HepG2 (cell line): Measurements from ENCODE around the gene CCL27. TPM values are rescaled to one million over a fixed set of nuclear protein-coding genes. Genes with fewer than 3 reads are reported as not detected.

Experiments
- DPF2 ChIP-seq: sonication (generic); formaldehyde crosslinking; IDR thresholded peaks from 2 replicates; pipeline ENCODE4 v1.4.0; 2020; ENCODE audit warnings: mild to moderate bottlenecking, low read depth, missing genetic modification reagents, borderline replicate concordance
- EZH2 ChIP-seq: conservative IDR thresholded peaks from 2 replicates; pipeline ENCODE4 v1.6.1; 2012; ENCODE audit warnings: mild to moderate bottlenecking, low read depth, low read length, moderate library complexity
- GTF2F1 ChIP-seq: fragments of 150-350 bp; IDR thresholded peaks from 2 replicates; pipeline ENCODE4 v1.6.1; 2014; ENCODE audit warnings: low read length
- HMG20A ChIP-seq: IDR thresholded peaks from 2 replicates; pipeline ENCODE4 v1.6.1; 2016; ENCODE audit warnings: borderline replicate concordance
- HOXA5 ChIP-seq: sonication (generic); formaldehyde crosslinking; IDR thresholded peaks from 2 replicates; pipeline ENCODE4 v1.4.0; 2020; ENCODE audit warnings: missing genetic modification reagents
- HOXD1 ChIP-seq: sonication (generic); formaldehyde crosslinking; IDR thresholded peaks from 2 replicates; pipeline ENCODE4 v1.5.0; 2020; ENCODE audit warnings: missing genetic modification reagents
- IKZF4 ChIP-seq: sonication (generic); formaldehyde crosslinking; IDR thresholded peaks from 2 replicates; pipeline ENCODE4 v1.5.1; 2020; ENCODE audit warnings: borderline replicate concordance, mild to moderate bottlenecking, low read depth, missing genetic modification reagents; ENCODE audit errors: not compliant biosample characterization
- NFIC ChIP-seq: IDR thresholded peaks from 2 replicates; pipeline ENCODE4 v1.6.1; 2012; ENCODE audit warnings: mild to moderate bottlenecking, low read length, inconsistent platforms
- PHF8 ChIP-seq: sonication (generic); formaldehyde crosslinking; IDR thresholded peaks from 2 replicates; pipeline ENCODE4 v1.5.0; 2020; ENCODE audit warnings: missing genetic modification reagents
- TBL1XR1 ChIP-seq: fragments of 150-350 bp; IDR thresholded peaks from 2 replicates; pipeline ENCODE4 v1.6.1; 2014; ENCODE audit warnings: borderline replicate concordance, low read length; ENCODE audit not compliant: partially characterized antibody
- TCF7L2 ChIP-seq: IDR thresholded peaks from 2 replicates; pipeline ENCODE4 v1.6.1; 2011; ENCODE audit warnings: mild to moderate bottlenecking, low read depth, low read length, moderate library complexity
- ZNF234 ChIP-seq: sonication (generic); formaldehyde crosslinking; conservative IDR thresholded peaks from 2 replicates; pipeline ENCODE4 v1.5.1; 2020; ENCODE audit warnings: mild to moderate bottlenecking, missing genetic modification reagents
- ZNF24 ChIP-seq: fragments of 450-650 bp; IDR thresholded peaks from 2 replicates; pipeline ENCODE4 v1.6.1; 2017; ENCODE audit warnings: antibody characterized with exemption, mild to moderate bottlenecking
- ZNF251 ChIP-seq: sonication (generic); formaldehyde crosslinking; IDR thresholded peaks from 2 replicates; pipeline ENCODE4 v1.9.0; 2021; ENCODE audit warnings: mild to moderate bottlenecking, missing genetic modification reagents
- ZNF263 ChIP-seq: sonication (generic); formaldehyde crosslinking; IDR thresholded peaks from 2 replicates; pipeline ENCODE4 v1.4.0; 2020; ENCODE audit warnings: missing genetic modification reagents
- ZNF34 ChIP-seq: sonication (generic); formaldehyde crosslinking; IDR thresholded peaks from 2 replicates; pipeline ENCODE4 v1.4.0; 2020; ENCODE audit warnings: mild to moderate bottlenecking, missing genetic modification reagents, borderline replicate concordance
- ZNF350 ChIP-seq: sonication (generic); formaldehyde crosslinking; IDR thresholded peaks from 2 replicates; pipeline ENCODE4 v1.4.0; 2020; ENCODE audit warnings: mild to moderate bottlenecking, low read depth, missing genetic modification reagents, borderline replicate concordance
- ZNF431 ChIP-seq: sonication (generic); formaldehyde crosslinking; IDR thresholded peaks from 2 replicates; pipeline ENCODE4 v1.9.0; 2022; ENCODE audit warnings: missing genetic modification reagents, low read depth, mild to moderate bottlenecking, borderline replicate concordance
- ZNF605 ChIP-seq: sonication (generic); formaldehyde crosslinking; IDR thresholded peaks from 2 replicates; pipeline ENCODE4 v1.8.0; 2022; ENCODE audit warnings: mild to moderate bottlenecking, missing genetic modification reagents
- ZNF644 ChIP-seq: IDR thresholded peaks from 2 replicates; pipeline ENCODE4 v1.6.1; 2016; ENCODE audit warnings: low read depth
- ZNF674 ChIP-seq: sonication (generic); formaldehyde crosslinking; IDR thresholded peaks from 2 replicates; pipeline ENCODE4 v1.5.0; 2020; ENCODE audit warnings: low read depth, mild to moderate bottlenecking, missing genetic modification reagents
- polyA plus RNA-seq, 8 experiments: library from polyadenylated mRNA; depleted of rRNA in 3 of 8; stranded (reverse) in 7 of 8; unstranded in 1 of 8; fragments of >200 nt; fragmentation: Illumina TruSeq in 4 of 8; extraction: Trizol in 4 of 8; gene quantifications; 2 replicates each; pipeline versions ENCODE4 v1.2.1 to v1.2.3, GENCODE V29; 2011 to 2016; ENCODE audit warnings: low read depth in 4 of 8, missing spikeins in 1 of 8, mixed read lengths in 1 of 8; ENCODE audit not compliant: insufficient read depth in 1 of 8
- total RNA-seq, 5 experiments: library from RNA; depleted of rRNA; stranded (reverse); fragments of >200 nt; fragmentation: Illumina TruSeq; extraction: Trizol; gene quantifications; 2 replicates each; pipeline ENCODE4 v1.2.3, GENCODE V29; 2016; ENCODE audit warnings: low read depth in 1 of 5
- TF ChIP-seq, protein P1 (sequence below): sonication (generic); formaldehyde crosslinking; IDR thresholded peaks from 2 replicates; pipeline ENCODE4 v1.4.0; 2020; ENCODE audit warnings: mild to moderate bottlenecking, missing genetic modification reagents
- TF ChIP-seq, protein P2 (sequence below), 2 experiments: sonication (generic) in 1 of 2; formaldehyde crosslinking in 1 of 2; IDR thresholded peaks; 2 replicates each; pipeline versions ENCODE4 v1.5.1 to v1.6.1; 2011 to 2020; ENCODE audit warnings: borderline replicate concordance in 1 of 2, low read depth in 1 of 2, low read length in 1 of 2, mild to moderate bottlenecking in 1 of 2, missing genetic modification reagents in 1 of 2, moderate library complexity in 1 of 2
- TF ChIP-seq, protein P3 (sequence below): sonication (generic); formaldehyde crosslinking; IDR thresholded peaks from 2 replicates; pipeline ENCODE4 v1.4.0; 2020; ENCODE audit warnings: mild to moderate bottlenecking, missing genetic modification reagents
- TF ChIP-seq, protein P4 (sequence below): IDR thresholded peaks from 2 replicates; pipeline ENCODE4 v1.6.1; 2016

CCL27 gene
- total and polyA plus RNA-seq, 2 of the 13 experiments (the other 11 are each of a cell fraction or from before 2014, with no cell fraction given) = not detected

DNA sequence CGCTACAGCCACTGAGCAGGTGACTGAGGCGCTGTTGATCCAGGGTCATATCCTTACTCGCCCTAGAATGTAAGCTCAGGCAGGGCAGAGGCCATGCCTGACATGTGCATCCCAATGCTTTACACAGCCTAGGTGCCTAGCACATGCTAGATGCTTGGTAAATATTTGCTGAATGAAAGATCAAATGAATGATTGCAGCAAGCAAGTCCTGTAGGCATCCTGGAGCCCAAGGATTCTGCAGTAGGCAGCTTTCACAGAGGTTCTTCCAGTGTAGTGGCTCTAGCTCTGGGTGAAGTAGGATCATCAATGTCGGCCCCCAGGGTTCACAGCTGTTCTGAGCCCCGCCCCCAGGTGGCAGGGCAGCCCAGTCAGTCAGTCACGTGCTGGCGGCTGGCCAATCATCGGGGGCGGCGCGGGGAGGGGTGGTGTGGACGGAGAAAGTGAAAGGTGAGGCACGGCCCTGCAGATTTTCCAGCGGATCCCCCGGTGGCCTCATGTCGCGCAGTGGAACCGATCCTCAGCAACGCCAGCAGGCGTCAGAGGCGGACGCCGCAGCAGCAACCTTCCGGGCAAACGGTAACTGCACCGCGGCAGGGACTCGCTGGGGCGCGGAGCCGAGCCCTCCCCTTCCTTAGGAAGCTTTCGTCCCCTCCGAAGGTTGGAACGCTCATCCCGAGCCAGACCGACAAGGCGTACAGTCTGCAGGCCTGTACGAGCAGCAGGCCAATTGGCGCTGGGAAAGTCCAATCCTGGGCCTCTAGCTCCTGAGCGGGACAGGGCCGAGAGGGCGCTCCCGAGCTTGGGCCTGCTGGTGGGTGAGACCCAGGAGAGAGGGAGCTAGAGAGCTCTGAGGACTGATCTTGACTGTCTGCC is 16.0 kb downstream of the CCL27 start, which contains the start of gene GALT (continued):
- TF ChIP-seq, protein P1, sequence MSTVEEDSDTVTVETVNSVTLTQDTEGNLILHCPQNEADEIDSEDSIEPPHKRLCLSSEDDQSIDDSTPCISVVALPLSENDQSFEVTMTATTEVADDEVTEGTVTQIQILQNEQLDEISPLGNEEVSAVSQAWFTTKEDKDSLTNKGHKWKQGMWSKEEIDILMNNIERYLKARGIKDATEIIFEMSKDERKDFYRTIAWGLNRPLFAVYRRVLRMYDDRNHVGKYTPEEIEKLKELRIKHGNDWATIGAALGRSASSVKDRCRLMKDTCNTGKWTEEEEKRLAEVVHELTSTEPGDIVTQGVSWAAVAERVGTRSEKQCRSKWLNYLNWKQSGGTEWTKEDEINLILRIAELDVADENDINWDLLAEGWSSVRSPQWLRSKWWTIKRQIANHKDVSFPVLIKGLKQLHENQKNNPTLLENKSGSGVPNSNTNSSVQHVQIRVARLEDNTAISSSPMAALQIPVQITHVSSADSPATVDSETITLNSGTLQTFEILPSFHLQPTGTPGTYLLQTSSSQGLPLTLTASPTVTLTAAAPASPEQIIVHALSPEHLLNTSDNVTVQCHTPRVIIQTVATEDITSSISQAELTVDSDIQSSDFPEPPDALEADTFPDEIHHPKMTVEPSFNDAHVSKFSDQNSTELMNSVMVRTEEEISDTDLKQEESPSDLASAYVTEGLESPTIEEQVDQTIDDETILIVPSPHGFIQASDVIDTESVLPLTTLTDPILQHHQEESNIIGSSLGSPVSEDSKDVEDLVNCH (CRISPR knock-in tag) = no peak
- TF ChIP-seq ZNF644 (CRISPR knock-in tag) = no peak
- no peak for TF ChIP-seq DPF2 (CRISPR knock-in tag)
- TF ChIP-seq, protein P2, sequence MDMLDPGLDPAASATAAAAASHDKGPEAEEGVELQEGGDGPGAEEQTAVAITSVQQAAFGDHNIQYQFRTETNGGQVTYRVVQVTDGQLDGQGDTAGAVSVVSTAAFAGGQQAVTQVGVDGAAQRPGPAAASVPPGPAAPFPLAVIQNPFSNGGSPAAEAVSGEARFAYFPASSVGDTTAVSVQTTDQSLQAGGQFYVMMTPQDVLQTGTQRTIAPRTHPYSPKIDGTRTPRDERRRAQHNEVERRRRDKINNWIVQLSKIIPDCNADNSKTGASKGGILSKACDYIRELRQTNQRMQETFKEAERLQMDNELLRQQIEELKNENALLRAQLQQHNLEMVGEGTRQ (IDR thresholded peaks at IDR 0.05; ENCODE audit: low read depth, low read length) = peak; percentile 92
- TF ChIP-seq, protein P2 (CRISPR knock-in tag; IDR thresholded peaks at IDR 0.05; ENCODE audit: borderline replicate concordance) = peak; percentile 100; the same call in 1 of the 2 replicates
- TF ChIP-seq, protein P3, sequence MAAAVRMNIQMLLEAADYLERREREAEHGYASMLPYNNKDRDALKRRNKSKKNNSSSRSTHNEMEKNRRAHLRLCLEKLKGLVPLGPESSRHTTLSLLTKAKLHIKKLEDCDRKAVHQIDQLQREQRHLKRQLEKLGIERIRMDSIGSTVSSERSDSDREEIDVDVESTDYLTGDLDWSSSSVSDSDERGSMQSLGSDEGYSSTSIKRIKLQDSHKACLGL (CRISPR knock-in tag) = no peak
- no peak for TF ChIP-seq GTF2F1
- no peak; the same call in 1 of the 2 replicates for TF ChIP-seq ZNF251 (CRISPR knock-in tag)
- no peak for TF ChIP-seq ZNF234
- no peak for TF ChIP-seq TBL1XR1
- TF ChIP-seq ZNF431 (CRISPR knock-in tag) = no peak; the same call in 1 of the 2 replicates
- no peak for TF ChIP-seq IKZF4
- TF ChIP-seq PHF8 (CRISPR knock-in tag) = peak; percentile 95
- no peak for TF ChIP-seq EZH2
- TF ChIP-seq, protein P4, sequence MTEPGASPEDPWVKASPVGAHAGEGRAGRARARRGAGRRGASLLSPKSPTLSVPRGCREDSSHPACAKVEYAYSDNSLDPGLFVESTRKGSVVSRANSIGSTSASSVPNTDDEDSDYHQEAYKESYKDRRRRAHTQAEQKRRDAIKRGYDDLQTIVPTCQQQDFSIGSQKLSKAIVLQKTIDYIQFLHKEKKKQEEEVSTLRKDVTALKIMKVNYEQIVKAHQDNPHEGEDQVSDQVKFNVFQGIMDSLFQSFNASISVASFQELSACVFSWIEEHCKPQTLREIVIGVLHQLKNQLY (CRISPR knock-in tag) = 0 out of 2 replicates have a peak, but pooled peaks have one; percentile 66
- TF ChIP-seq ZNF263 (CRISPR knock-in tag) = peak; percentile 63; the same call in 1 of the 2 replicates
- TF ChIP-seq ZNF350 = peak; percentile 67; the same call in 1 of the 2 replicates
- TF ChIP-seq NFIC = no peak
- TF ChIP-seq ZNF605 (CRISPR knock-in tag) = peak; percentile 63; the same call in 1 of the 2 replicates
- TF ChIP-seq TCF7L2 = no peak
- no peak for TF ChIP-seq HOXA5 (CRISPR knock-in tag)
- peak; percentile 19; the same call in 1 of the 2 replicates for TF ChIP-seq HMG20A (CRISPR knock-in tag)
- no peak for TF ChIP-seq ZNF34 (CRISPR knock-in tag)
- TF ChIP-seq HOXD1 = no peak
- no peak for TF ChIP-seq ZNF24
- no peak for TF ChIP-seq ZNF674 (CRISPR knock-in tag)
